HepG2 (cell line): Measurements from ENCODE around the gene UNC119B.

Experiments
- CBFB ChIP-seq: sonication (generic); formaldehyde crosslinking; IDR thresholded peaks from 2 replicates; pipeline ENCODE4 v1.4.0; 2020; ENCODE audit warnings: missing genetic modification reagents
- CHD2 ChIP-seq: IDR thresholded peaks from 2 replicates; pipeline ENCODE4 v1.6.1; 2011; ENCODE audit warnings: low read depth, low read length, improper control_type of control experiment
- CTCF ChIP-seq: sonication (generic); formaldehyde crosslinking; IDR thresholded peaks from 2 replicates; pipeline ENCODE4 v1.5.0; 2020; ENCODE audit warnings: mild to moderate bottlenecking, missing genetic modification reagents, moderate library complexity
- FOXP1 ChIP-seq, 2 experiments: fragments of 450-650 bp in 1 of 2; IDR thresholded peaks; 2 replicates each; pipeline ENCODE4 v1.6.1; 2017 to 2018; ENCODE audit warnings: antibody characterized with exemption in 1 of 2
- HMG20B ChIP-seq: conservative IDR thresholded peaks from 2 replicates; pipeline ENCODE4 v1.6.1; 2016; ENCODE audit warnings: missing genetic modification reagents, missing compliant biosample characterization
- RAD51 ChIP-seq: fragments of 450-650 bp; IDR thresholded peaks from 2 replicates; pipeline ENCODE4 v1.6.1; 2016; ENCODE audit warnings: borderline replicate concordance
- ZNF549 ChIP-seq: sonication (generic); formaldehyde crosslinking; IDR thresholded peaks from 2 replicates; pipeline ENCODE4 v1.5.0; 2020; ENCODE audit warnings: missing genetic modification reagents
- TF ChIP-seq, protein P1 (sequence below): sonication (generic); formaldehyde crosslinking; IDR thresholded peaks from 2 replicates; pipeline ENCODE4 v1.4.0; 2020; ENCODE audit warnings: missing genetic modification reagents, borderline replicate concordance

- no peak for TF ChIP-seq ZNF549 (CRISPR knock-in tag)
- no peak for TF ChIP-seq RAD51
- TF ChIP-seq CBFB (CRISPR knock-in tag): no peak
- TF ChIP-seq, protein P1, sequence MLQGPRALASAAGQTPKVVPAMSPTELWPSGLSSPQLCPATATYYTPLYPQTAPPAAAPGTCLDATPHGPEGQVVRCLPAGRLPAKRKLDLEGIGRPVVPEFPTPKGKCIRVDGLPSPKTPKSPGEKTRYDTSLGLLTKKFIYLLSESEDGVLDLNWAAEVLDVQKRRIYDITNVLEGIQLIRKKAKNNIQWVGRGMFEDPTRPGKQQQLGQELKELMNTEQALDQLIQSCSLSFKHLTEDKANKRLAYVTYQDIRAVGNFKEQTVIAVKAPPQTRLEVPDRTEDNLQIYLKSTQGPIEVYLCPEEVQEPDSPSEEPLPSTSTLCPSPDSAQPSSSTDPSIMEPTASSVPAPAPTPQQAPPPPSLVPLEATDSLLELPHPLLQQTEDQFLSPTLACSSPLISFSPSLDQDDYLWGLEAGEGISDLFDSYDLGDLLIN (CRISPR knock-in tag): no peak
- no peak for TF ChIP-seq CTCF
- no peak for TF ChIP-seq CHD2
- no peak for TF ChIP-seq HMG20B
- no peak for TF ChIP-seq FOXP1 (IDR thresholded peaks at IDR 0.05)
- TF ChIP-seq FOXP1 (CRISPR knock-in tag; IDR thresholded peaks at IDR 0.05): no peak
These were observed 25.7 kb upstream of the UNC119B start for GRCh38 chr12:120684523-120684932.
